Measurements from ENCODE around the gene CXXC5. TPM values are rescaled to one million over a fixed set of nuclear protein-coding genes. Genes with fewer than 3 reads are reported as not detected.

Gene CXXC5
- total RNA-seq, 2 experiments from 2014 or later: 26.7 to 113 TPM

DNA sequence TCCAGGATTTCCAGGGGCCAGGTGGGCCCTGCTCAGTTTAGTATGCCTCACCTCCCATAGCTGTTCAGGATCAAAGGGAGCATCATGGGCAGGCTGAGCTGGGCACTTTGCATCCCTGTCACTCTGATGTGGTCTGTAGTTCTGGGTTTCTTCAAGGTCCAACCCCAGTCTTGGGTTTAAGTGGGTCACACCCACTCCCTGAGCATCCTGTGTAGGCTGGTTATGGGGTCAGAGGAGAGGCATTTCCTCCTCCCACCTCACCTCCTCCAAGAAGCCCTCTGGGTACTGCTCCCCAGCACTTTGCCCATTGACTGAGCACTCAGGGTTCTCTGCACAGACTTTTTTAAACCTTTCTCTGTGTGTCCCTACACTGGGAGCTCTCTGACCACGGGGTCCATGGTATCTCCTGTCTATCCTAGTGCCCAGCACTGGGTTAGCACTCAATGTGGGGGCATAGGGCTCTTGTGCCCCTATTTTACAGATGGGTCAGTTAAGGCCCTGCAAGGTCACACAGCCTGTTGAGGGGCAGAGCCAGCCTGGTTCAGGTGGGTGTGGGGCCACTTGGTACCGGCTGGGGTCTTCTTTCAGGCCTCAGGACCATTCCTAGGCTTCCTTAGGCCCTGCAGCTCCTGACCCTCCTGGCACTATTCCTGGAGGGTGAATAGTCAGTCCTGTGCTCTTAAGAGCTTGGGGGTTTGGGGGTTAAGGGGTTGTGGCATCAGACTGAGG, 19.0 kb downstream of the CXXC5 start:
- ChIA-PET POLR2A (interaction anchor here (0.6 to 6.6 kb wide), 6 partner anchors 10 to 1124 kb away, joined by 3 to 73 read pairs (median 3); partner anchors contain the start of gene CXXC5), CTCF (ENCODE audit: unreplicated experiment) (interaction anchor here (0.9 to 2.2 kb wide), 3 partner anchors 14 to 33 kb away, joined by 3 to 7 read pairs (median 4); no protein-coding TSS in a partner anchor)
- TF ChIP-seq EZH2phosphoT487 (IDR thresholded peaks at IDR 0.05; ENCODE audit: borderline replicate concordance, low read depth, low read length): no peak
- TF ChIP-seq, protein P1, sequence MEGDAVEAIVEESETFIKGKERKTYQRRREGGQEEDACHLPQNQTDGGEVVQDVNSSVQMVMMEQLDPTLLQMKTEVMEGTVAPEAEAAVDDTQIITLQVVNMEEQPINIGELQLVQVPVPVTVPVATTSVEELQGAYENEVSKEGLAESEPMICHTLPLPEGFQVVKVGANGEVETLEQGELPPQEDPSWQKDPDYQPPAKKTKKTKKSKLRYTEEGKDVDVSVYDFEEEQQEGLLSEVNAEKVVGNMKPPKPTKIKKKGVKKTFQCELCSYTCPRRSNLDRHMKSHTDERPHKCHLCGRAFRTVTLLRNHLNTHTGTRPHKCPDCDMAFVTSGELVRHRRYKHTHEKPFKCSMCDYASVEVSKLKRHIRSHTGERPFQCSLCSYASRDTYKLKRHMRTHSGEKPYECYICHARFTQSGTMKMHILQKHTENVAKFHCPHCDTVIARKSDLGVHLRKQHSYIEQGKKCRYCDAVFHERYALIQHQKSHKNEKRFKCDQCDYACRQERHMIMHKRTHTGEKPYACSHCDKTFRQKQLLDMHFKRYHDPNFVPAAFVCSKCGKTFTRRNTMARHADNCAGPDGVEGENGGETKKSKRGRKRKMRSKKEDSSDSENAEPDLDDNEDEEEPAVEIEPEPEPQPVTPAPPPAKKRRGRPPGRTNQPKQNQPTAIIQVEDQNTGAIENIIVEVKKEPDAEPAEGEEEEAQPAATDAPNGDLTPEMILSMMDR (conservative IDR thresholded peaks at IDR 0.05; ENCODE audit: low read length): no peak
- DNase-seq (ENCODE audit: low spot score): peak; percentile 59
- Histone ChIP-seq H3K4me3 (ENCODE audit: low read depth, low read length, poor library complexity, severe bottlenecking) (peak overlapping the region; percentile 74), H3K79me2 (ENCODE audit: insufficient read depth, low read depth, low read length) (peaks cover 85% of the 10 kb centered on the region), H3K4me2 (ENCODE audit: low read length) (peak overlapping the region; percentile 94), H3K27ac (ENCODE audit: low read depth, low read length, poor library complexity, severe bottlenecking) (peak overlapping the region; percentile 99), H2AFZ (ENCODE audit: low read length) (no peak overlapping the region), H3K9me2 (ENCODE audit: insufficient read depth, low read length) (no peaks in the 10 kb centered on the region), H4K20me1 (ENCODE audit: insufficient read depth, low read length) (no peaks in the 10 kb centered on the region), H3K4me1 (ENCODE audit: insufficient read depth, low read length, poor library complexity, severe bottlenecking) (peaks cover 89% of the 10 kb centered on the region), H3K9me3 (ENCODE audit: low read length) (no peaks in the 10 kb centered on the region), H3K36me3 (ENCODE audit: insufficient read depth, low read length) (peaks cover 12% of the 10 kb centered on the region; the same call in 1 of the 2 replicates)
- intact Hi-C loops (cut with micrococcal nuclease; ENCODE audit: unreplicated experiment): no loop called here
- TSS peak; percentile 50 for BruUV-seq (replicated peaks)

DNA sequence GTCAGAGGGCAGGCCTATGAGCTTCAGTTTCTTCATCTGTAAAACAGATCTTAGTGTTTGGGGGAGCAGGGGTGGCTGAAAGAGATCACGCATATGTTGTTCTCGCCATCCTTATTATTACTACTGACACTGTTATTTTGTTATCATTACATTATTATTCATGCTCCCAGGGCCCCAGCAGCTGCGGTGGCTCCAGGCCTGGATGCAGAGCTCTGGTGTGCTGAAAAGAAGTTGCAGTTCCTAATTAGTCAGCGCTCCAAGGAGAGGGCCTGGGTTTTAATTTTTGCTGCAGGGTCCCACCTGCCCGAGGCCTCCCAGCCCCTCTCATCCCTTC, 19.5 kb downstream of the CXXC5 start:
- Histone ChIP-seq H3K4me1 (ENCODE audit: insufficient read depth, low read length, poor library complexity, severe bottlenecking) (peaks cover 89% of the 10 kb centered on the region), H3K79me2 (ENCODE audit: insufficient read depth, low read depth, low read length) (peaks cover 85% of the 10 kb centered on the region), H3K4me2 (ENCODE audit: low read length) (peak overlapping the region; percentile 94), H3K36me3 (ENCODE audit: insufficient read depth, low read length) (peaks cover 15% of the 10 kb centered on the region; the same call in 1 of the 2 replicates), H3K4me3 (ENCODE audit: low read depth, low read length, poor library complexity, severe bottlenecking) (peak overlapping the region; percentile 74), H4K20me1 (ENCODE audit: insufficient read depth, low read length) (no peaks in the 10 kb centered on the region), H3K27ac (ENCODE audit: low read depth, low read length, poor library complexity, severe bottlenecking) (peak overlapping the region; percentile 99), H3K9me2 (ENCODE audit: insufficient read depth, low read length) (no peaks in the 10 kb centered on the region), H2AFZ (ENCODE audit: low read length) (no peak overlapping the region), H3K9me3 (ENCODE audit: low read length) (no peaks in the 10 kb centered on the region)
- no TSS peak for BruUV-seq (replicated peaks)
- CTCF ChIA-PET (ENCODE audit: unreplicated experiment): interaction anchor here (1.0 to 2.2 kb wide), 2 partner anchors 29 to 33 kb away, joined by 4 to 7 read pairs; no protein-coding TSS in a partner anchor
- intact Hi-C loops (cut with micrococcal nuclease; ENCODE audit: unreplicated experiment): no loop called here
- TF ChIP-seq, protein P1 (conservative IDR thresholded peaks at IDR 0.05; ENCODE audit: low read length): no peak
- TF ChIP-seq EZH2phosphoT487 (IDR thresholded peaks at IDR 0.05; ENCODE audit: borderline replicate concordance, low read depth, low read length): no peak
- POLR2A ChIA-PET: interaction anchor here (0.6 to 6.6 kb wide), 6 partner anchors 10 to 1125 kb away, joined by 3 to 73 read pairs (median 3); partner anchors contain the start of gene CXXC5
- no peak for DNase-seq (ENCODE audit: low spot score)
